HG03520 (cell line): ENCODE results near the gene ZNF716.
"Not testable (repeated sequence)": the region's sequence is repeated elsewhere in the genome, so short reads cannot be mapped to it uniquely, and the experiment has no call there.

Experiments
- ATAC-seq: cut with Tn5 transposase; IDR thresholded peaks from one replicate; pipeline ENCODE4 v1.9.1; 2021; ENCODE audit warnings: mild to moderate bottlenecking, moderate library complexity; ENCODE audit not compliant: unreplicated experiment

ZNF716 gene

DNA sequence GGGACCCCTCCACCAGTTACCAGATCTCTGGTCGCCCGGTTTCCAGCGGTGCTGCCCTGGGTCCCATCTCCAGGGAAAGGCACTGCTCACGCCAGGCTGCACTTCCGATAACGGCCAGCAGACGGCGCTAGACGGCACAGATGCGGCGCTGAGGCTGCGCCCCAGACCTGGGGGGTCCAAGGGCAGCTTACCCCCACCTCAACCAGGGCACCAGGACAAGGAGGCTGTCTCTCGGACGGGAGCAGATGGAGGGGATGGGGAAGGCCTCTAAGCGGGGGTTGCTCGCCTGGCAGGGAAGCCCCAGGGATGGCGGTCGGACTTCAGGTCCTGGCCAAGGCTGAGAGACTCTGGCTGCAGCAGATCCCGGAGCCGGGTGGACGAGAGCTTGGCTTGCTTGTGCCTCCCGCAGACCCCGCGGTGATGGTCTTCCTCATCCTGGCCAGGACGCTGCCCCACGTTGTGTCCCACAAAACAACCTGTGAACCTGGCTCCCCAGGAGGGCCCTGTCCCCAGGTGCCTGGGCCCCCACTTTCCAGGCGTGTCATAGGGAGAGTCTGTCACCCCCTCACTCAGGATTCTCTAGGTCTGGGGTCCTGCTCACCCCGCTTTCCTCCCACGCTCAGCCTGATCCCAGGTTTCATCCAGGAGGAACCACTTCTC lies 23.9 kb upstream of the ZNF716 start:
- no peak for ATAC-seq

DNA sequence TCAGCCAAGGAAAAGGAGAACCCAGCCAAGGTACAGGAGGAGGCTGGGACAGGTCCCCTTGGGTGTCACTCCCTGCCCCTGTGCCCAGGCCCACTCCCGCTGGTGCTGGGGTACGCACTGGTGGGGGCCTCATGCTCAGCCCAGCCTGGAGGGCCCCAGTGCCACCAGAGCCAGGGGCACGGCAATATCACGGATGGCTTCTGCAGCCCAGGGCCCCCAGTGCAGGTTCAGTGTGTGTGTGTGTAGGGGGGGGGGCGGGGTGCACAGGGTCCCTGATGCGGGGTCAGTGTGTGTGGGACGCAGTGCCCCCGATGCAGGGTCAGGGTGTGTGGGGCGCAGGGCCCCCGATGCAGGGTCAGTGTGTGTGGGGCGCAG lies 23.4 kb upstream of the ZNF716 start:
- ATAC-seq: no peak

DNA sequence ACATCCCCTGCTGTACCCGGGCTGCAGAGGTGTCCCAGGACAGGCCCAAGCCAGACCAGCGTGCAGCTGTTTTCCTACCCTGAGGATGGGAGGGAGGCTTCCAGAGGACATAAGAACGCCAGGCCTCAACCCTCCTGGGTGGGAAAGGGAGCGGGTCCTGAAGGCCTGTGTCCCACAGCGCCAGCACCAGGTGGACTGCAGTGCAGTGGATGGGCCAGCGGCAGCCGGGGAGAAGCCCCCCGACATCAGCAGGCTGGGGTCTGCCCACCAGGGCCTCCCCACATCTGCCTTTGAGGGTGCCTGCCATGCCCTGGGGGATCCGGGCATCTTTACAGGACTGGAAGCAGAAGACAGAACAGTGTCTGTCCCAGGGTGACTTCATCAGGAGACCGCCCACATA lies 22.8 kb upstream of the ZNF716 start:
- ATAC-seq: no peak

DNA sequence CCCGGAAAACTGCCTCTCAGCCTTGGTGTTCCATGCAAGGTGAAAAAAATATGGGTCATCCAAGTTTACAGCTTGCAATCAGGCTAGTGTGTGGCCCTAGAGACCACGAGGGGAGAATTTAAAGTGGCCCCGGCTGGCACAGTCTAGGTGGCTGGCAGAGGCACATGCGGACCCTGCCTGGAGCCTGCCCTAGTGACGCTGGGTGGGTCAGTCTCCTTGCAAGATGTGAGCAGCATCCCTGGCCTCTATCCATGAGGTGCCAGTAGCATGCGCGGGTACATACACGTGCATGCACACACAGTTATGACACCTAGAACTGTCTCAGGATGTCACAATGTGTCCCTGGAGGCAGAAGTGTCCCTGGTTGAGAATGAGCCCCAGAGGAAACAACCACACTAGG lies 22.4 kb upstream of the ZNF716 start:
- ATAC-seq: no peak

DNA sequence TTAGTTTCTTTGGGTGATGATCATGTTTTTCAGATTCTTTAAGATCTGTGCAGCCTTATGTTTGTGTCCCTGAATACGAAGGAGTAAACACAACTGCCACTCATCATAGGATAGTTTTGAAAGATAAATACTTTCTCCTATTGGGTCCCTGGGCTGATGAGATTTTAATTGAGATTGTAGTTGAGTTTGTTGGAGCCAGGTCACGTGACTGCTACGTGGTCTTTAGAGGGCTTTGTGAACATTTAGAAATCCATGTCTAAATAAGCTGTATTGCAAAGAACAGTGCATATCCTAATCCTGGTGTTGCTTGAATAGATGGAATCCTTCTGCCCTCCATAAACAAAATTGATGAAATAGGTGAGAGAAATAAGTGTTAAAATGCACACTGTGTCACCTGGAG lies 17.4 kb upstream of the ZNF716 start:
- ATAC-seq: no peak

DNA sequence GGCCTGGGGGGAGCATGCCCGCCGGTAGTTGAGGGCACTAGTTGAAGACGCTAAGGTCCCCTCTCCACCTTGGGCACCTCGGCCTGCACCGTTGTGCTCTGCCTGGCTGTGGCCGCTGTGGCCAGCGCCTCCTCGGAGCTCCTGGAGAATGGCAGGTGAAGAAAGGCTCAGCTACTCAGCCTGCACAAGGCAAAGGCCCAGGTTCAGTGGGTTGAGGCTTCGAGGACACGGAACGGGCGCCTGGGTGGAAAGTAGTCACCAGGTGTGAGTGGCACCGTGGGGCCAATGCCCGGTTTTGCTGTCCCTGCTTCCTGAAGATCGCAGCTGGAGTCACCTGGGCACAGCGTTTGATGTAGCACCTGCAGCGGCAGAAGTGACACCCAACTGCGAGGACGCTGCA lies 12.4 kb upstream of the ZNF716 start:
- ATAC-seq: no peak

DNA sequence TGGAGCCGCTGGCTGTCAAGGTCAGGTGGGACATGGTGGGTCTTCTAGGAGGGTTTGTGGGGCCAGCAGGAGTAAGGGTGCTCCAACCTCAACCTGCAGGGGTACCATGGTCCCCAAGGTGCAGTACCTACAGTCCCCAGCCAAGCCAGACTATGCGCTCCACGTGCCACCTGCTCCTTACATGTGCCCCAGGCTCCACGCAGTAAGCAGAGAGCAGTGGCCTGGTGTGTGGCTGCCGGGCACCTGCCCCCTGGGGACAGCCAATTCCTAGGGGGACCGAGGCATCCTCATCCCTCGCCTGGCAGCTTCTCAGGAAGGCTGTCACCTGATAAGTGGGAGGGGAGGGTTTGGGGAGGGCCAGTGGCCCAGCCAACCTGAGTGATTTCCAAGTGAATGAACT lies 11.7 kb upstream of the ZNF716 start:
- no peak for ATAC-seq

DNA sequence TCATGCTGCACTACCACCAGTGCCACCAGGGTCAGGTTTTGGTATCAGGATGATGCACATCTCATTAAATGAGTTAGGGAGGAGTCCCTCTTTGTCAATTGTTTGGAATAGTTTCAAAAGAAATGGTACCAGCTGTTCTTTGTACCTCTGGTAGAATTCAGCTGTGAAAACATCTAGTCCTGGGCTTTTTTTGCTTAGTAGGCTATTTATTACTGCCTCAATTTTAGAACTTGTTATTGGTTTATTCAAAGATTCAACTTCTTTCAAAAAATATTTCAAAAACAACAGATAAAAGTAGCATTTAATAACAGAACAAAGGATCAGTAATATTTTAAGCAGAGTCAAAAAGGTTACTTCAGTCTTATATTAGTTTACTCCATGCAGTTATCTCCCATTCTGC lies 6.4 kb upstream of the ZNF716 start:
- ATAC-seq: no peak

DNA sequence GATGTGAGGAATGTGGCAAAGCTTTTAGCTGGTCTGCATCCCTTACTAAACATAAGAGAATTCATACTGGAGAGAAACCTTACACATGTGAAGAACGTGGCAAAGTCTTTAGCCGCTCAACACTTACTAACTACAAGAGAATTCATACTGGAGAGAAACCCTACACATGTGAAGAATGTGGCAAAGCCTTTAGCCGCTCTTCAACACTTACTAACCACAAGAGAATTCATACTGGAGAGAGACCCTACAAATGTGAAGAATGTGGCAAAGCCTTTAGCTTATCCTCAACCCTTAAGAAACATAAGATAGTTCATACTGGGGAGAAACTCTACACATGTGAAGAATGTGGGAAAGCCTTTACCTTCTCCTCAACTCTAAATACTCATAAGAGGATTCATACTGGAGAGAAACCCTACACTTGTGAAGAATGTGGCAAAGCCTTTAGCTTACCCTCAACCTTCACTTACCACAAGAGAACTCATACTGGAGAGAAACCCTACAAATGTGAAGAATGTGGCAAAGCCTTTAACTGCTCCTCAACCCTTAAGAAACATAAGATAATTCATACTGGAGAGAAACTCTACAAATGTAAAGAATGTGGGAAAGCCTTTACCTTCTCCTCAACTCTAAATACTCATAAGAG lies 19.3 kb downstream of the ZNF716 start:
- not testable (repeated sequence) for ATAC-seq

DNA sequence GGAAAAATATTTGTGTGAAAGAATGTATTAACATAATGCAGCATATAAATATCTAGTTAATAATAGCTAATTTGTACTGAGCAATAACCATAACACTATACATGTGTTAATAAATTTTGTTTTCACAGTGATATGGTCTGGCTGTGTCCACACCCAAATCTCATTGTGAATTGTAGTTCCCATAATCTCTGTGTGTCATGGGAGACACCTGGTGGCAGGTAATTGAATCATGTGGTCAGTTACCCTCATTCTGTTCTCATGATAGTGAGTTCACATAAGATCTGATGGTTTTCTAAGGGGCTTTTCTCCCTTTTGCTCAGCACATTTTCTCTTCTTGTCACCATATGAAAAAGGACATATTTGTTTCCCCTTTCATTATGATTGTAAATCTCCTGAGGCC lies 30.3 kb downstream of the ZNF716 start:
- not testable (repeated sequence) for ATAC-seq

DNA sequence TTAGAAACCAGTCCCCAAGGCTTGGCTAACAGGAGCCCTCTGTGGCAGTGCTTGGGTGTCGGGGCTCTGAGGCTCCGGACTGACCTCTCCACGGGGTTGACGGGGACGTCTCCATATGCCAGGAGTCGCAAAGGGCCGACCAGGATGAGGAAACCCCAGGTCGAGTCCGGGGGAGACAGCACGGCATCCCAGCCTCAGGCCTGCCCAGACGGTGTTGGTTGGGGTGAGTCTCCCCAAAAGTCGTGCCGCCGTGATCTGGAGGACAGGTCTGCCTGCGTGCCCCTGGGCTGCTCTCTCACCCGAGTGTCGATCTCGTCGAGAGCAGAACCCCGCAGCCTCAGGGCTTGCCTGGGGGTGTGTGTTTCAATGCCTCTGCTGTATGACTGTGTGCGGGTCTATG lies 35.0 kb downstream of the ZNF716 start:
- not testable (repeated sequence) for ATAC-seq

DNA sequence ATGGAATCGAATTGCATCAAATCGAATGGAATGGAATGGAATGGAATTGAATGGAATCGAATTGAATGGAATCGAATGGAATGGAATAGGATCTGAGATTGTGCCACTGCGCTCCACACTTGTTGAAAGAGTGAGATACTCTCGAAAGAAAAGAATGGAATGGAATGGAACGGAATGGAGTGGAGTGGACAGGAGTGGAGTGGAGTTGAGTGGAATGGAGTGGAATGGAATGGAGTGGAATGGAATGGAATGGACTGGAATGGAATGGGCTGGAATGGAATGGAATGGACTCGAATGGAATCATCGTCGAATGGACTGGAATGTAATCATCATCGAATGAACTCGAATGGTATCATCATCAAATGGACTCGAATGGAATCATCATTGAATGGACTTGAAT lies 38.0 kb downstream of the ZNF716 start:
- ATAC-seq: no peak

DNA sequence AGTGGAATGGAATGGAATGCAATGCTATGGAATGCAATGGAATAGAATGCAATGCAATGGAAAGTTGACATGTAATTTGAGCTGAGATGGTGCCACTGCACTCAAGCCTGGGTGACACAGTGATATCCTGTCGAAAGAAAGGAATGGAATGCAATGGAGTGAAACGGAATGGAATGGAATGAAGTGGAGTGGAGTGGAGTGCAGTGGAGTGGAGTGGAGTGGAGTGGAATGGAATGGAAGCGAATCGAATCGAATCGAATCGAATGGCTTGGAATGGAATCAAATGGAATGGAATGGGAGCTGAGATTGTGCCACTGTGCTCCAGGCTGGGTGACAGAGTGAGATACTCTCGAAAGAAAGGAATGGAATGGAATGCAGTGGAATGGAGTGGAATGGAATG lies 45.1 kb downstream of the ZNF716 start:
- ATAC-seq: not testable (repeated sequence)

DNA sequence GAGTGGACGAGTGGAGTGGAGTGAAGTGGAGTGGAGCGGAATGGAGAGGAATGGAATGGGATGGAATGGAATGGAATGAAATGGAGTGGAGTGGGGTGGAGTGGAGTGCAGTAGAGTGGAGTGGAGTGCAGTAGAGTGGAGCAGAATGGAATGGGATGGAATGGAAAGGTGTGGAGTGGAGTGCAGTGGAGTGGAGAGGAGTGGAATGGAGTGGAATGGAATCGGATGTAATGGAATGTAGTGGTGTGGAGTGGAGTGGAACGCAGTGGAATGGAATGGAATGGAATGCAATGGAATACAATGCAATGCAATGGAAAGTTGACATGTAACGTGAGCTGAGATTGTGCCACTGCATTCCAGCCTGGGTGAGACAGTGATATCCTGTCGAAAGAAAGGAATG lies 46.4 kb downstream of the ZNF716 start:
- no peak for ATAC-seq

DNA sequence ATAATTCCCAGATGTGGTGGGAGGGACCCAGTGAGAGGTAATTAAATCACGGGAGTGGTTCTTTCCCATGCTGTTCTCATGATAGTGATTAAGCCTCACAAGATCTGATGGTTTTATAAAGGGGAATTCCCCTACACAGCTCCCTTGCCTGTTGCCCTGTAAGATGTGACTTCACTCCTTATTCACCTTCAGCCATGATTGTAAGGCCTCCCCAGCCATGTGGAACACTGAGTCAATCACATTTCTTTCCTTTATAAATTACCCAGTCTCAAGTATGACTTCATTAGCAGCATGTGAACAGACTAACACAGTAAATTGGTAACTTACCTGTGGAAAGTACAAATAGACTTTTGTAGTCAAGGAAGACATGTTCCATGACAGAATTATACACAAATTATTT lies 55.2 kb downstream of the ZNF716 start:
- no peak for ATAC-seq
